HG02938 (cell line): ENCODE measurements around the gene THY1.
"Not testable (repeated sequence)": the region's sequence is repeated elsewhere in the genome, so short reads cannot be mapped to it uniquely, and the experiment has no call there.

Experiments
- ATAC-seq: cut with Tn5 transposase; IDR thresholded peaks from one replicate; pipeline ENCODE4 v1.9.1; 2021; ENCODE audit warnings: mild to moderate bottlenecking, moderate library complexity; ENCODE audit not compliant: unreplicated experiment

Gene THY1

GRCh38 chr11:119422809-119423508 is at the start of gene THY1:
Gene THY1, minus strand, starts transcription at chr11:119423172. Its CDS starts 2,267 bp downstream, at chr11:119420905.
- ATAC-seq = no peak

- ATAC-seq = no peak
Measured at GRCh38 chr11:119472186-119472855, 49.3 kb upstream of the THY1 start.

- ATAC-seq = no peak
Measured at GRCh38 chr11:119471329-119471728, 48.4 kb upstream of the THY1 start.

- no peak for ATAC-seq
Measured at GRCh38 chr11:119470317-119471291, 47.6 kb upstream of the THY1 start.

GRCh38 chr11:119469506-119469905 is 46.5 kb upstream of the THY1 start:
- no peak for ATAC-seq

GRCh38 chr11:119468511-119468910 is 45.5 kb upstream of the THY1 start:
- no peak for ATAC-seq

GRCh38 chr11:119461229-119461963 is 38.4 kb upstream of the THY1 start:
- ATAC-seq = no peak

- ATAC-seq = no peak
Measured at GRCh38 chr11:119460582-119460981, 37.6 kb upstream of the THY1 start.

GRCh38 chr11:119460097-119460496 is 37.1 kb upstream of the THY1 start:
- no peak for ATAC-seq

GRCh38 chr11:119459293-119459976 is 36.5 kb upstream of the THY1 start:
- no peak for ATAC-seq

- ATAC-seq = not testable (repeated sequence)
Measured at GRCh38 chr11:119455708-119456107, 32.7 kb upstream of the THY1 start.

- not testable (repeated sequence) for ATAC-seq
Measured at GRCh38 chr11:119455241-119455640, 32.3 kb upstream of the THY1 start.

- no peak for ATAC-seq
Measured at GRCh38 chr11:119453881-119454280, 30.9 kb upstream of the THY1 start.

- no peak for ATAC-seq
Measured at GRCh38 chr11:119450590-119451326, 27.8 kb upstream of the THY1 start.

- ATAC-seq = no peak
Measured at GRCh38 chr11:119449498-119449897, 26.5 kb upstream of the THY1 start.

GRCh38 chr11:119448380-119448779 is 25.4 kb upstream of the THY1 start:
- ATAC-seq = no peak

GRCh38 chr11:119447664-119448242 is 24.8 kb upstream of the THY1 start:
- ATAC-seq = no peak

- ATAC-seq = no peak
Measured at GRCh38 chr11:119446871-119447663, 24.1 kb upstream of the THY1 start.
